22Rv1 (cell line): Measurements from ENCODE around the gene SNRPB2.

Experiments used
- CTCF ChIP-seq: fragments of 450-650 bp; IDR thresholded peaks from 2 replicates; pipeline ENCODE4 v1.5.1; 2017; ENCODE audit warnings: mild to moderate bottlenecking
- ZFX ChIP-seq: fragments of 450-650 bp; IDR thresholded peaks from 2 replicates; pipeline ENCODE4 v1.6.1; 2017; ENCODE audit warnings: antibody characterized with exemption, borderline replicate concordance

GRCh38 chr20:16709017-16709416 is 20.8 kb upstream of the SNRPB2 start:
- TF ChIP-seq CTCF (no peak), ZFX (no peak)
